Measurements from ENCODE around the gene ACAD11.

ACAD11 gene

DNA sequence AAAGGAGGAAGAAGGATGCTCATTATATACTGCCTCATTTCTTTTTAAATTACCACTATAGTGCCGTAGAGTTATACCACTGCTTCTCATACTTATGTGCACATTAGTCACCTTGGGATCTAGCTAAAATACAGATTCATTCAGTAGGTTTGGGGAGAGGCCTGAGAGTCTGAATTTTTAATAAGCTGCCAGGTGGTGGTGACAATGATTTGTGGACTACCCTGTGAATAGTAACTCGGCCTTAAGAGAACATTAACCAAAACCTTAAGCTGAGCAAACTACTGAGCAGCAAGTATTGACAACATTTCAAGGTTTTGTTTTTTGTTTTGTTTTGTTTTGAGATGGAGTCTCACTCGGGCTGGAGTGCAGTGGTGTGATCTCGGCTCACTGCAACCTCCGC is 20.3 kb upstream of the ACAD11 start:
- no peak overlapping the region for H3K4me2 ChIP-seq (ENCODE audit: insufficient read depth, low read length, poor library complexity, severe bottlenecking)
- no peak overlapping the region for H2AK5ac ChIP-seq (ENCODE audit: low read depth, low read length)
- no peak overlapping the region for H2BK15ac ChIP-seq (ENCODE audit: low read length)
- no peak overlapping the region for H2BK12ac ChIP-seq (ENCODE audit: low read length)
- no peaks in the 10 kb centered on the region for H3K27me3 ChIP-seq (ENCODE audit: control insufficient read depth in 3 of 3, insufficient read depth in 3 of 3, low read depth in 1 of 3, low read length in 3 of 3)
- H3K9me3 ChIP-seq (replicated peaks in 1 of 2; ENCODE audit: control insufficient read depth in 2 of 2, insufficient read depth in 1 of 2, low read depth in 1 of 2, low read length in 2 of 2) = no peaks in the 10 kb centered on the region
- no peak overlapping the region for H2BK120ac ChIP-seq (ENCODE audit: low read depth, low read length)
- H4K91ac ChIP-seq (ENCODE audit: low read depth, low read length, poor library complexity) = no peak overlapping the region
- no peak for DNase-seq (ENCODE audit: low spot score)
- no peak overlapping the region for H2BK5ac ChIP-seq (ENCODE audit: low read length)
- no peaks in the 10 kb centered on the region for H3K4me1 ChIP-seq (ENCODE audit: control insufficient read depth in 2 of 2, insufficient read depth in 1 of 2, low read depth in 1 of 2, low read length in 2 of 2)
- no peak overlapping the region for H3K27ac ChIP-seq (replicated peaks; ENCODE audit: low read length)
- no CpG with 5 or more reads among the region's 5 CpGs for WGBS, 2 donors (ENCODE audit: extremely low coverage in 2 of 2, insufficient read length in 2 of 2, insufficient replicate concordance in 1 of 2)
- no peak overlapping the region for H3K18ac ChIP-seq (ENCODE audit: low read length)
- no peak overlapping the region for H3K4me3 ChIP-seq (ENCODE audit: low read length in 2 of 2)
- peaks cover 5 to 96% of the 10 kb centered on the region in 2 donors for H3K36me3 ChIP-seq (replicated peaks in 1 of 2; ENCODE audit: control insufficient read depth in 2 of 2, insufficient read depth in 2 of 2, low read length in 2 of 2)
- H3K4ac ChIP-seq (ENCODE audit: low read length) = no peak overlapping the region
- H4K8ac ChIP-seq (ENCODE audit: low read depth, low read length) = no peak overlapping the region
- H3K79me1 ChIP-seq (ENCODE audit: low read depth, low read length) = no peaks in the 10 kb centered on the region
- H3K14ac ChIP-seq (ENCODE audit: low read length) = no peak overlapping the region
- H3K9ac ChIP-seq (ENCODE audit: low read depth, low read length, poor library complexity) = no peak overlapping the region
- H3K23ac ChIP-seq (ENCODE audit: low read depth, low read length, poor library complexity) = no peak overlapping the region
- no peak overlapping the region for H2AFZ ChIP-seq (ENCODE audit: low read length)

DNA sequence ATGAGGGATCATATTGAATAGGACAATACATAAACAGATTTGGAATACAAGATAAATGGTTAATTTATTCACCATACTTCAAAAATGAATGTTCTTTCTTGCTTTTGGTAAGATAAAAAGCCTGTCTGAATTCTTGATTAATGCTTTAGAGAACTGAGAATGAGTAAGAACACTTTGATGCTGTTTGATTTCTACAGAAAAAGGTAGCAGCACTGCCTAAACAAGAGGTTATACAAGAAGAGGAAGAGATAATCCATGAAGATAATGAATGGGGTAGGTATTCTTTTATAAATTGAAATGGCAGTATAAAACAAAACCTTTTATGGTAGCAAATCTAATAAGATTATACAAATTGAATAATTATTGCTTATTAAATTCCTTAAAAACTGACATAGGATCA is 15.8 kb upstream of the ACAD11 start:
- H3K14ac ChIP-seq (ENCODE audit: low read length) = no peak overlapping the region
- H2BK12ac ChIP-seq (ENCODE audit: low read length) = no peak overlapping the region
- H2AK5ac ChIP-seq (ENCODE audit: low read depth, low read length) = no peak overlapping the region
- H4K8ac ChIP-seq (ENCODE audit: low read depth, low read length) = no peak overlapping the region
- no peak overlapping the region for H2BK120ac ChIP-seq (ENCODE audit: low read depth, low read length)
- H3K4me2 ChIP-seq (ENCODE audit: insufficient read depth, low read length, poor library complexity, severe bottlenecking) = no peak overlapping the region
- no peak overlapping the region for H2AFZ ChIP-seq (ENCODE audit: low read length)
- no peak overlapping the region for H3K4ac ChIP-seq (ENCODE audit: low read length)
- no peaks in the 10 kb centered on the region for H3K79me1 ChIP-seq (ENCODE audit: low read depth, low read length)
- no peaks in the 10 kb centered on the region for H3K4me1 ChIP-seq (ENCODE audit: control insufficient read depth in 2 of 2, insufficient read depth in 1 of 2, low read depth in 1 of 2, low read length in 2 of 2)
- no peak overlapping the region for H4K91ac ChIP-seq (ENCODE audit: low read depth, low read length, poor library complexity)
- no peak overlapping the region for H3K4me3 ChIP-seq (ENCODE audit: low read length in 2 of 2)
- no peak overlapping the region for H2BK5ac ChIP-seq (ENCODE audit: low read length)
- no peaks in the 10 kb centered on the region for H3K9me3 ChIP-seq (replicated peaks in 1 of 2; ENCODE audit: control insufficient read depth in 2 of 2, insufficient read depth in 1 of 2, low read depth in 1 of 2, low read length in 2 of 2)
- no peak overlapping the region for H3K9ac ChIP-seq (ENCODE audit: low read depth, low read length, poor library complexity)
- no peak overlapping the region for H3K27ac ChIP-seq (replicated peaks; ENCODE audit: low read length)
- no peak overlapping the region for H3K23ac ChIP-seq (ENCODE audit: low read depth, low read length, poor library complexity)
- H2BK15ac ChIP-seq (ENCODE audit: low read length) = no peak overlapping the region
- H3K18ac ChIP-seq (ENCODE audit: low read length) = no peak overlapping the region
- H3K27me3 ChIP-seq (ENCODE audit: control insufficient read depth in 3 of 3, insufficient read depth in 3 of 3, low read depth in 1 of 3, low read length in 3 of 3) = no peaks in the 10 kb centered on the region
- no peak for DNase-seq (ENCODE audit: low spot score)
- H3K36me3 ChIP-seq (replicated peaks in 1 of 2; ENCODE audit: control insufficient read depth in 2 of 2, insufficient read depth in 2 of 2, low read length in 2 of 2) = peaks cover 8 to 97% of the 10 kb centered on the region in 2 donors

DNA sequence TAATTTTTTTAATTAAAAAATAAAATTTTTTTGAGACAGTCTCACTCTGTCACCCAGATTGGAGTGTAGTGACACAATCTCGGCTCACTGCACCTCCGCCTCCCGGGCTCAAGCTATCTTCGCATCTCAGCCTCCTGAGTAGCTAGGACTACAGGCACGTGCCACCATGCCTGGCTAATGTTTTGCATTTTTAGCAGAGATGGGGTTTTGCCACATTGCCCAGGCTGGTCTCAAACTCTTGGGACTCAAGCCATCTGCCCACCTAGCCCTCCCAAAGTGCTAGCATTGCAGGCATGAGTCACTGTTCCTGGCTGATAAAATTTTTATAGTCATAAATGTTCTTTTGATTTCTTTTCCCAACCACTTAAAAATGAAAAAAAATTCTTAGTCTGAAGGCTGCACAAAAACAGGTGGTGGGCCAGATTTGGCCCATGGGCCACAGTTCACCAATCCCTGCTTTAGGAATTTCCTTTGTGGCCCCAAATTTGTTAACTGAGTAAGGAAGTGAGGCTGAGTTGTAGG is 9.7 kb upstream of the ACAD11 start:
- Histone ChIP-seq H4K91ac (ENCODE audit: low read depth, low read length, poor library complexity) (no peak overlapping the region), H3K36me3 (replicated peaks in 1 of 2; ENCODE audit: control insufficient read depth in 2 of 2, insufficient read depth in 2 of 2, low read length in 2 of 2) (peaks cover 0 to 89% of the 10 kb centered on the region in 2 donors), H3K4me3 (ENCODE audit: low read length in 2 of 2) (no peak overlapping the region), H3K4me2 (ENCODE audit: insufficient read depth, low read length, poor library complexity, severe bottlenecking) (no peak overlapping the region), H4K8ac (ENCODE audit: low read depth, low read length) (no peak overlapping the region), H3K4ac (ENCODE audit: low read length) (no peak overlapping the region), H3K79me1 (ENCODE audit: low read depth, low read length) (no peaks in the 10 kb centered on the region), H2BK12ac (ENCODE audit: low read length) (no peak overlapping the region), H3K27ac (replicated peaks; ENCODE audit: low read length) (no peak overlapping the region), H3K9ac (ENCODE audit: low read depth, low read length, poor library complexity) (no peak overlapping the region), H2BK5ac (ENCODE audit: low read length) (no peak overlapping the region), H3K23ac (ENCODE audit: low read depth, low read length, poor library complexity) (no peak overlapping the region), H2AFZ (ENCODE audit: low read length) (no peak overlapping the region), H3K4me1 (ENCODE audit: control insufficient read depth in 2 of 2, insufficient read depth in 1 of 2, low read depth in 1 of 2, low read length in 2 of 2) (no peaks in the 10 kb centered on the region), H2BK120ac (ENCODE audit: low read depth, low read length) (no peak overlapping the region), H2BK15ac (ENCODE audit: low read length) (no peak overlapping the region), H2AK5ac (ENCODE audit: low read depth, low read length) (no peak overlapping the region), H3K18ac (ENCODE audit: low read length) (no peak overlapping the region), H3K9me3 (replicated peaks in 1 of 2; ENCODE audit: control insufficient read depth in 2 of 2, insufficient read depth in 1 of 2, low read depth in 1 of 2, low read length in 2 of 2) (no peaks in the 10 kb centered on the region), H3K14ac (ENCODE audit: low read length) (no peak overlapping the region), H3K27me3 (ENCODE audit: control insufficient read depth in 3 of 3, insufficient read depth in 3 of 3, low read depth in 1 of 3, low read length in 3 of 3) (no peaks in the 10 kb centered on the region)
- DNase-seq (ENCODE audit: low spot score) = no peak
- no CpG with 5 or more reads among the region's 5 CpGs for WGBS, 2 donors (ENCODE audit: extremely low coverage in 2 of 2, insufficient read length in 2 of 2, insufficient replicate concordance in 1 of 2)

DNA sequence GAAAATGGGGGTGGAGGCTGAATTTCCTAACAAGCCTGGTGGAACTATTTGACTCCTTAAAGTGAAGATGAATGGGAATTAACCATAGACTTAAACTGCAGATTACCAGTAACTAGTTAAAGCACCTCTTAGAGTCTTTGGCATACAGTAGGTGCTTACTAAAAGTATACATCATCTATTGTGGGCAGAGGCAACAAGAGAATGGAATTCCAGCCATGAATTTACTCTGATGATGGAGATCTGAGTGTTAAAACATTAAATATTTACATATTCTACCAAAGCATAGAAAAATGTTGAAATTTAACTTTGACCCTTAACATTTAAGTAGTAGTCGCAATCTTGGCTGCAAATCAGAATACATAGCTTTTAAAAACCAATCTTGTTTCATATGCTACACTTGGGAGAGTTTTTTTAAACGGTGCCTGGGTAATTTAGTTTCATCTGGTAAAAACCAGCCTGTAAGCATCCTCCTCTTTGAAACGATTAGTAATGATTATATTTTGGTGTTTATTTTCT is 5.7 kb upstream of the ACAD11 start:
- WGBS, 2 donors (ENCODE audit: extremely low coverage in 2 of 2, insufficient read length in 2 of 2, insufficient replicate concordance in 1 of 2) = no CpG with 5 or more reads among the region's 3 CpGs
- Histone ChIP-seq H3K23ac (ENCODE audit: low read depth, low read length, poor library complexity) (no peak overlapping the region), H3K4me2 (ENCODE audit: insufficient read depth, low read length, poor library complexity, severe bottlenecking) (no peak overlapping the region), H3K4me3 (ENCODE audit: low read length in 2 of 2) (no peak overlapping the region), H3K79me1 (ENCODE audit: low read depth, low read length) (no peaks in the 10 kb centered on the region), H3K27ac (replicated peaks; ENCODE audit: low read length) (no peak overlapping the region), H2AFZ (ENCODE audit: low read length) (no peak overlapping the region), H3K4me1 (ENCODE audit: control insufficient read depth in 2 of 2, insufficient read depth in 1 of 2, low read depth in 1 of 2, low read length in 2 of 2) (peaks cover 0 to 6% of the 10 kb centered on the region in 2 donors), H2BK5ac (ENCODE audit: low read length) (no peak overlapping the region), H4K91ac (ENCODE audit: low read depth, low read length, poor library complexity) (no peak overlapping the region), H3K27me3 (ENCODE audit: control insufficient read depth in 3 of 3, insufficient read depth in 3 of 3, low read depth in 1 of 3, low read length in 3 of 3) (no peaks in the 10 kb centered on the region), H2AK5ac (ENCODE audit: low read depth, low read length) (no peak overlapping the region), H2BK12ac (ENCODE audit: low read length) (no peak overlapping the region), H2BK120ac (ENCODE audit: low read depth, low read length) (no peak overlapping the region), H2BK15ac (ENCODE audit: low read length) (no peak overlapping the region), H3K4ac (ENCODE audit: low read length) (no peak overlapping the region), H3K36me3 (replicated peaks in 1 of 2; ENCODE audit: control insufficient read depth in 2 of 2, insufficient read depth in 2 of 2, low read length in 2 of 2) (peaks cover 0 to 61% of the 10 kb centered on the region in 2 donors), H4K8ac (ENCODE audit: low read depth, low read length) (no peak overlapping the region), H3K9me3 (replicated peaks in 1 of 2; ENCODE audit: control insufficient read depth in 2 of 2, insufficient read depth in 1 of 2, low read depth in 1 of 2, low read length in 2 of 2) (no peaks in the 10 kb centered on the region), H3K14ac (ENCODE audit: low read length) (no peak overlapping the region), H3K18ac (ENCODE audit: low read length) (no peak overlapping the region), H3K9ac (ENCODE audit: low read depth, low read length, poor library complexity) (no peak overlapping the region)
- DNase-seq (ENCODE audit: low spot score) = no peak
